ENCODE results near the gene RPS19BP1.

The RPS19BP1 gene

GRCh38 chr22:39501644-39502108 lies 30.9 kb downstream of the RPS19BP1 start:
- TF ChIP-seq ZBTB7A (IDR thresholded peaks at IDR 0.05; ENCODE audit: low read depth) (no peak), TEAD4 (IDR thresholded peaks at IDR 0.05) (no peak)

GRCh38 chr22:39500101-39500500 lies 32.4 kb downstream of the RPS19BP1 start:
- TF ChIP-seq USF1 (IDR thresholded peaks at IDR 0.05): no peak
- TF ChIP-seq FOXM1 (IDR thresholded peaks at IDR 0.05; ENCODE audit: borderline replicate concordance, low read depth): no peak
- no peak for TF ChIP-seq EP300 (IDR thresholded peaks at IDR 0.05; ENCODE audit: borderline replicate concordance)
- no peak for TF ChIP-seq RAD21 (IDR thresholded peaks at IDR 0.05; ENCODE audit: low read depth)
- no peak for TF ChIP-seq CEBPB (IDR thresholded peaks at IDR 0.05)
- TF ChIP-seq NFIC (IDR thresholded peaks at IDR 0.05): no peak
- no peak for TF ChIP-seq YY1 (IDR thresholded peaks at IDR 0.05; ENCODE audit: low read depth)
- TF ChIP-seq CREB1 (IDR thresholded peaks at IDR 0.05; ENCODE audit: low read depth): no peak
- TF ChIP-seq TCF12 (IDR thresholded peaks at IDR 0.05; ENCODE audit: low read depth): no peak
- no peak for TF ChIP-seq MAX (IDR thresholded peaks at IDR 0.05)
- TF ChIP-seq TAF1 (IDR thresholded peaks at IDR 0.05; ENCODE audit: low read depth): no peak
- TF ChIP-seq TEAD4 (IDR thresholded peaks at IDR 0.05): no peak

GRCh38 chr22:39498802-39499201 lies 33.7 kb downstream of the RPS19BP1 start:
- TF ChIP-seq TCF12 (IDR thresholded peaks at IDR 0.05; ENCODE audit: low read depth): no peak
- TF ChIP-seq MAX (IDR thresholded peaks at IDR 0.05): no peak
- no peak for TF ChIP-seq CREB1 (IDR thresholded peaks at IDR 0.05; ENCODE audit: low read depth)
- TF ChIP-seq FOXM1 (IDR thresholded peaks at IDR 0.05; ENCODE audit: borderline replicate concordance, low read depth): no peak
- TF ChIP-seq USF1 (IDR thresholded peaks at IDR 0.05): no peak
- TF ChIP-seq NFIC (IDR thresholded peaks at IDR 0.05): no peak
- TF ChIP-seq TEAD4 (IDR thresholded peaks at IDR 0.05): no peak
- no peak for TF ChIP-seq TAF1 (IDR thresholded peaks at IDR 0.05; ENCODE audit: low read depth)
- TF ChIP-seq EP300 (IDR thresholded peaks at IDR 0.05; ENCODE audit: borderline replicate concordance): no peak
- TF ChIP-seq EGR1 (IDR thresholded peaks at IDR 0.05): no peak
- no peak for TF ChIP-seq RAD21 (IDR thresholded peaks at IDR 0.05; ENCODE audit: low read depth)
- no peak for TF ChIP-seq REST (IDR thresholded peaks at IDR 0.05; ENCODE audit: low read depth)

GRCh38 chr22:39498368-39498767 lies 34.2 kb downstream of the RPS19BP1 start:
- TF ChIP-seq NFIC (IDR thresholded peaks at IDR 0.05): no peak
- TF ChIP-seq YY1 (IDR thresholded peaks at IDR 0.05; ENCODE audit: low read depth): no peak
- TF ChIP-seq TCF12 (IDR thresholded peaks at IDR 0.05; ENCODE audit: low read depth): no peak
- TF ChIP-seq EP300 (IDR thresholded peaks at IDR 0.05; ENCODE audit: borderline replicate concordance): no peak
- TF ChIP-seq TAF1 (IDR thresholded peaks at IDR 0.05; ENCODE audit: low read depth): no peak
- no peak for TF ChIP-seq FOXM1 (IDR thresholded peaks at IDR 0.05; ENCODE audit: borderline replicate concordance, low read depth)
- TF ChIP-seq USF1 (IDR thresholded peaks at IDR 0.05): no peak
- TF ChIP-seq ZBTB7A (IDR thresholded peaks at IDR 0.05; ENCODE audit: low read depth): no peak
- no peak for TF ChIP-seq EGR1 (IDR thresholded peaks at IDR 0.05)
- no peak for TF ChIP-seq CREB1 (IDR thresholded peaks at IDR 0.05; ENCODE audit: low read depth)
- TF ChIP-seq TEAD4 (IDR thresholded peaks at IDR 0.05): no peak
- no peak for TF ChIP-seq REST (IDR thresholded peaks at IDR 0.05; ENCODE audit: low read depth)
- TF ChIP-seq CEBPB (IDR thresholded peaks at IDR 0.05): no peak
- TF ChIP-seq RAD21 (IDR thresholded peaks at IDR 0.05; ENCODE audit: low read depth): no peak

- TF ChIP-seq TEAD4 (IDR thresholded peaks at IDR 0.05) (no peak), MAX (IDR thresholded peaks at IDR 0.05) (no peak), NFIC (IDR thresholded peaks at IDR 0.05) (no peak), TAF1 (IDR thresholded peaks at IDR 0.05; ENCODE audit: low read depth) (no peak), EP300 (IDR thresholded peaks at IDR 0.05; ENCODE audit: borderline replicate concordance) (no peak), CREB1 (IDR thresholded peaks at IDR 0.05; ENCODE audit: low read depth) (no peak), ZBTB7A (IDR thresholded peaks at IDR 0.05; ENCODE audit: low read depth) (no peak), EGR1 (IDR thresholded peaks at IDR 0.05) (no peak), FOXM1 (IDR thresholded peaks at IDR 0.05; ENCODE audit: borderline replicate concordance, low read depth) (no peak), RAD21 (IDR thresholded peaks at IDR 0.05; ENCODE audit: low read depth) (no peak), USF1 (IDR thresholded peaks at IDR 0.05) (no peak), TCF12 (IDR thresholded peaks at IDR 0.05; ENCODE audit: low read depth) (no peak), CEBPB (IDR thresholded peaks at IDR 0.05) (no peak), REST (IDR thresholded peaks at IDR 0.05; ENCODE audit: low read depth) (no peak), YY1 (IDR thresholded peaks at IDR 0.05; ENCODE audit: low read depth) (no peak)
These were observed 35.1 kb downstream of the RPS19BP1 start for GRCh38 chr22:39497429-39497828.
